MCF 10A (cell line): ENCODE data around the gene PDLIM7. TPM values are rescaled to one million over a fixed set of nuclear protein-coding genes. Genes with fewer than 3 reads are reported as not detected.

Experiments used
- BruUV-seq: library from RNA; stranded (reverse); fragments of 400-500 nt; replicated peaks from 2 replicates; lab custom pipeline; 2021; lab: Mats Ljungman, UMichigan
- CTCF ChIA-PET: fragments of 300-600 bp; sonication (Branson Sonifier 250); formaldehyde crosslinking; extraction: SDS; loops from one replicate; lab custom pipeline; 2021; ENCODE audit warnings: antibody characterized with exemption, inconsistent platforms; lab: Yijun Ruan, JAX
- POLR2A ChIA-PET: fragments of 300-600, 350-650 bp; sonication (Branson Sonifier 250); formaldehyde crosslinking; extraction: SDS; loops from one replicate; lab custom pipeline; 2020; ENCODE audit warnings: antibody characterized with exemption, inconsistent platforms; lab: Yijun Ruan, JAX
- DNase-seq: peaks from one replicate; pipeline ENCODE4 v3.0.0-alpha.2; 2018; ENCODE audit not compliant: unreplicated experiment
- H3K27ac Mint-ChIP-seq: one replicate; pipeline ENCODE4 v1.8.0; 2022; ENCODE audit warnings: mild to moderate bottlenecking, low read depth, mixed read lengths; ENCODE audit not compliant: unreplicated experiment
- H3K27me3 Mint-ChIP-seq: one replicate; pipeline ENCODE4 v1.8.0; 2022; ENCODE audit warnings: mixed read lengths; ENCODE audit not compliant: insufficient read depth, unreplicated experiment
- H3K36me3 Mint-ChIP-seq: one replicate; pipeline ENCODE4 v1.8.0; 2022; ENCODE audit warnings: mild to moderate bottlenecking, moderate library complexity, mixed read lengths; ENCODE audit not compliant: insufficient read depth, unreplicated experiment
- H3K4me1 Mint-ChIP-seq: one replicate; pipeline ENCODE4 v1.8.0; 2022; ENCODE audit warnings: mixed read lengths; ENCODE audit not compliant: insufficient read depth, unreplicated experiment
- H3K4me3 Mint-ChIP-seq: one replicate; pipeline ENCODE4 v1.8.0; 2022; ENCODE audit warnings: mild to moderate bottlenecking, moderate library complexity, mixed read lengths; ENCODE audit not compliant: unreplicated experiment
- H3K9me3 Mint-ChIP-seq: one replicate; pipeline ENCODE4 v1.8.0; 2022; ENCODE audit warnings: mixed read lengths; ENCODE audit not compliant: unreplicated experiment
- intact Hi-C: fragments of 100-400 bp; cut with micrococcal nuclease; formaldehyde crosslinking; loops from 2 replicates; pipeline ENCODE4 v1.14.1; 2022
- total RNA-seq: library from RNA; stranded (reverse); gene quantifications from 2 replicates; pipeline ENCODE4 v1.2.3, GENCODE V29; 2022
- TF ChIP-seq, protein P1 (sequence below): fragments of 200-600 bp; IDR thresholded peaks from one replicate; pipeline ENCODE4 v1.8.0; 2022; ENCODE audit warnings: antibody characterized with exemption, mild to moderate bottlenecking; ENCODE audit not compliant: unreplicated experiment

PDLIM7 gene
- total RNA-seq, 1 experiment from 2014 or later: 257 TPM

DNA sequence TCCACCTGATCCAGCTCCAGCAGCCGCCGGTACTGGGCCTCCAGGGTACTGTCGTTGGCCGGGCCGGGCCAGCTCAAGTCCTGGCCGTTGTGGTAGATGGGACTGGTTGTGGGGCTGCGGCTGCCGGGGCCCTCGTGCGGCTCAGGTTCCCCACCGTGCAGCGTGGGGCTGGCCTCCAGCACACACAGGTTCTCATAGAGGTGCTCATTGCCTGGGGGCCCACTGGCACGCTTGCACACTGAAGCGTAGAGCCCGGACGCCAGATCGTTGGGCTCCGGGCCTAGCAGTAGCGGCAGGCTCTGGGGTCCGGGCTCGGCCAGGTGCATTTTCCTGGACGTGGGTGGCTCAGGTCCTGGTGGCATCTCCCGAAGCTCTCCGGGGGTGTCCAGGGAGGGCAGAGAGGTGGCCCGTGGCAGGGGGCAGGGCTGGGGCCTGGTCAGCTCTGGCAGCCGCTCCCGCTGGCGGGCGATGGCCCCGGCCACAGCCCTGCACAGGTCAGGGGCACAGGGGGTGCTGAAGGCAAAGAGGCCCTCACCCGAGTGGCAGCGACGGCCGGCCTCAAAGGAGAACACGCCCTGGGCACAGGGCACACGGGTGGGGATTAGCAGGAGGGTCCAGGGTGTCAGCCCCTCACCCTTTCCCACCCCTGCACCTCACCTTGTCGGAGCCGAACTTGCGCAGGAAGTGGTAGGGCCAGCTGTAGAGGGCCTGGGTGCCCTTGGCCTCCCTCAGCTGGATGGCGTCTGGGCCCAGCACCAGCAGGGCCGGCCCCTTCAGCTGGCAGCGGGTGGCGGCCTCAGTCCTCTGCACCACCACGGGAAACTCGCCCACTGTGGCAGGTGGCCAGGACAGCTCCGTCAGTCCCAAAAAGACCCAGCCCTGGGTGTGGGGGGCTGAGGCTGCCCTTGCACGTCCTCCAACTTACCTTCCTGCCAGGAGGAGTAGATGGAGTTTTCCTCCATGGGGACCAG is 7.0 kb upstream of the PDLIM7 start:
- Mint-ChIP-seq H3K36me3 (no peaks in the 10 kb centered on the region), H3K27me3 (no peaks in the 10 kb centered on the region), H3K4me1 (peaks cover 24% of the 10 kb centered on the region), H3K9me3 (no peaks in the 10 kb centered on the region), H3K4me3 (no peak overlapping the region), H3K27ac (no peak overlapping the region)
- TF ChIP-seq, protein P1, sequence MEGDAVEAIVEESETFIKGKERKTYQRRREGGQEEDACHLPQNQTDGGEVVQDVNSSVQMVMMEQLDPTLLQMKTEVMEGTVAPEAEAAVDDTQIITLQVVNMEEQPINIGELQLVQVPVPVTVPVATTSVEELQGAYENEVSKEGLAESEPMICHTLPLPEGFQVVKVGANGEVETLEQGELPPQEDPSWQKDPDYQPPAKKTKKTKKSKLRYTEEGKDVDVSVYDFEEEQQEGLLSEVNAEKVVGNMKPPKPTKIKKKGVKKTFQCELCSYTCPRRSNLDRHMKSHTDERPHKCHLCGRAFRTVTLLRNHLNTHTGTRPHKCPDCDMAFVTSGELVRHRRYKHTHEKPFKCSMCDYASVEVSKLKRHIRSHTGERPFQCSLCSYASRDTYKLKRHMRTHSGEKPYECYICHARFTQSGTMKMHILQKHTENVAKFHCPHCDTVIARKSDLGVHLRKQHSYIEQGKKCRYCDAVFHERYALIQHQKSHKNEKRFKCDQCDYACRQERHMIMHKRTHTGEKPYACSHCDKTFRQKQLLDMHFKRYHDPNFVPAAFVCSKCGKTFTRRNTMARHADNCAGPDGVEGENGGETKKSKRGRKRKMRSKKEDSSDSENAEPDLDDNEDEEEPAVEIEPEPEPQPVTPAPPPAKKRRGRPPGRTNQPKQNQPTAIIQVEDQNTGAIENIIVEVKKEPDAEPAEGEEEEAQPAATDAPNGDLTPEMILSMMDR: no peak
- intact Hi-C loops: loop anchor here (5.0 kb wide), 3 partner anchors 88 to 392 kb away; partner anchors contain the start of gene TMED9
- ChIA-PET POLR2A (interaction anchor here (2.4 kb wide), 1 partner anchor 12 kb away, joined by 17 read pairs; the partner anchor contains the start of gene DDX41), CTCF (interaction anchor here (0.7 to 5.5 kb wide), 3 partner anchors 13 to 51 kb away, joined by 4 to 56 read pairs (median 4); partner anchors contain the start of gene DDX41)
- no TSS peak for BruUV-seq
- DNase-seq: no peak

DNA sequence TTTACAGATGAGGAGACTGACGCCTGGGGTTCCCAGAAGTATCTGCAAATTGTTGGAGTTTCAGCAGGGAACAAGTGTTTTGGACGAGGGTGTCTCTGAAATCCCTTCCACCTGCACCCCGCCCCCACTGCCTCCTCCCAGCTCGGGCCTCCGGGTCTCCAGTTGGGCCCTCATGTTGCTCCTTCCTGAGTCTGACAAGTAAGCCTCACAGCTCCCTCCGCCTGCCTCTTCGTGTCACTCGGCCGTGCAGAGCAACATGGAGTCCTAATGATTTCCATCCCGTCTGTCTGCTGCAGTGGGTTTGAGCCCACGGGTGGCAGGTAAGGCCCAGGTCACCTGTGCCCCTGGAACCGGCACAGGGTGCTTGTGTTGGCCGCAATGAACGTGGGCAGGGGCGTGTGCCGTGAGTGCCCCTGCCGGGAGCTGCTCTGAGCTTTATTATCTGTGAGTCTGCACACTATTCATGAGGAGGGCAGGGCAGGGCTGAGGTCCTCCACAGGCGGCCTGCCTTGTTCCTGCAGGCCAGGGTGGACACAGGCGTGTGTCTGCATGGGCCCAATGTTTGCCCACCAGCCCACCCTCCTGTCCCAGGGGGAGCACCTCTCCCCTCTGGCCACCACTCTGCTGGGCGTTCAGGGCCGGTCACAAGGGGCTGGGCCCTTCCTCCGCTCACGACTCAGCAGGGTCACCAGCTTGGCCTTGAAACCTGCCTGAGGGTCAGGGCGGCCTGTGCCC is 6.1 kb upstream of the PDLIM7 start:
- ChIA-PET POLR2A (interaction anchor here (0.7 to 2.7 kb wide), 6 partner anchors 13 to 194 kb away, joined by 3 to 18 read pairs (median 6); partner anchors contain the start of genes DDX41 and GRK6), CTCF (interaction anchor here (0.6 to 7.0 kb wide), 9 partner anchors 15 to 392 kb away, joined by 3 to 83 read pairs (median 5); partner anchors contain the start of gene PFN3)
- H3K36me3 Mint-ChIP-seq: no peaks in the 10 kb centered on the region
- H3K4me1 Mint-ChIP-seq: peaks cover 28% of the 10 kb centered on the region
- DNase-seq: no peak
- H3K9me3 Mint-ChIP-seq: no peaks in the 10 kb centered on the region
- H3K27ac Mint-ChIP-seq: no peak overlapping the region
- TF ChIP-seq, protein P1: no peak
- intact Hi-C loops: loop anchor here (5.0 kb wide), 3 partner anchors 89 to 391 kb away; partner anchors contain the start of gene TMED9
- BruUV-seq: no TSS peak
- no peak overlapping the region for H3K4me3 Mint-ChIP-seq
- H3K27me3 Mint-ChIP-seq: no peaks in the 10 kb centered on the region

DNA sequence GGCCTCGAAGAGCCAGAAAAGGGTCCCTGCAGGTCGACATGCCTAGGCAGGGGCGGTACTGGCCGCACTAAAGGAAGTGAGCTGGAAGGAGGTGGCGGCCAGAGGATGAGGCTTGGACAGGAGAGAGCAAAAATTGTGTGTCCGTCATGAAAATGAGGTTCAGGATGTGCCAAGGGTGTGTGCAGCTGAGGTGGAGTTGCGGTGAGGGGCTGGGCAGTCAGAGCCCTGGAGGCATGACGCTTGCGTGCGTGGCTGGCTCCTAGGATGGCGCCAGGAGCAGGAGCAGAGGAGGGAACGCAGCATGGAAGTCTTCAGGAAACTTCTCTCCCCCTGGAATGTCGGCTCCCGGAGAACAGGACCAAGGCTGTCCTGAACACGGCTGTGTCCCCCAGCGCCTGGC is 5.5 kb upstream of the PDLIM7 start:
- no TSS peak for BruUV-seq
- Mint-ChIP-seq H3K9me3 (no peaks in the 10 kb centered on the region), H3K27ac (peak overlapping the region; percentile 20), H3K36me3 (no peaks in the 10 kb centered on the region), H3K27me3 (no peaks in the 10 kb centered on the region), H3K4me3 (peak overlapping the region; percentile 35), H3K4me1 (peaks cover 34% of the 10 kb centered on the region)
- TF ChIP-seq, protein P1: no peak
- DNase-seq: peak; percentile 52
- CTCF ChIA-PET: interaction anchor here (0.6 to 8.6 kb wide), 16 partner anchors 8 to 392 kb away, joined by 3 to 83 read pairs (median 17); partner anchors contain the start of genes DDX41, DOK3 and PFN3
- intact Hi-C loops: loop anchor here (5.0 kb wide), 3 partner anchors 89 to 391 kb away; partner anchors contain the start of gene TMED9
- POLR2A ChIA-PET: interaction anchor here (0.7 to 2.7 kb wide), 7 partner anchors 14 to 194 kb away, joined by 3 to 18 read pairs (median 6); partner anchors contain the start of genes DDX41 and GRK6
